ENCODE measurements around the gene RABAC1.

RABAC1 gene

GRCh38 chr19:41981724-41982123 is 22.6 kb upstream of the RABAC1 start:
- TF ChIP-seq REST (IDR thresholded peaks at IDR 0.05; ENCODE audit: insufficient read depth in 1 of 2, low read depth in 2 of 2, low read length in 2 of 2) (no peak), FOXP2 (optimal IDR thresholded peaks at IDR 0.05; ENCODE audit: borderline replicate concordance, extremely low read depth, extremely low read length, insufficient read depth) (no peak), SIN3A (IDR thresholded peaks at IDR 0.05; ENCODE audit: borderline replicate concordance, insufficient read depth, low read length) (no peak), POLR2AphosphoS5 (IDR thresholded peaks at IDR 0.05; ENCODE audit: low read depth, low read length) (no peak)

DNA sequence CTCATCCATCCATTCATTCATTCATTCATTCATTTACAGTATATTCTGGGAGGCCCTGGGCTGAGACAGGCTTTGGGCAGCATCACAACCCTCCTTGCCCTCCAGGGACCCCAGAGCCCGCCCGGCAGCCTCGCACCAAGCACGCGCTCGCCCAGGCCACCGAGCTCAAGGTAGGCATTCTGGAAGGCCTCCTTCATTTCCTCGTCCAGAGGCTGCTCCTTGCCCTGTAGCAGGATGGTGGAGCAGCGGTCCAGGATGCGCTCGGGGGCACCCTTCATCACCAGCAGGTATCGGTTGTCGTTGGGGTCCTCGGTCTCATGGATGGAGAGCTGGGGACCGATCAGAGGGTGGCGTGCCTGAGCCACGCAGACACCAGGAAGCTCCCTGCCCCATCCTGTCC is 19.3 kb upstream of the RABAC1 start:
- TF ChIP-seq TAF1 (IDR thresholded peaks at IDR 0.05; ENCODE audit: borderline replicate concordance, insufficient read depth, low read length) (no peak), SIN3A (IDR thresholded peaks at IDR 0.05; ENCODE audit: borderline replicate concordance, insufficient read depth, low read length) (no peak), REST (IDR thresholded peaks at IDR 0.05; ENCODE audit: insufficient read depth in 1 of 2, low read depth in 2 of 2, low read length in 2 of 2) (no peak), FOXP2 (optimal IDR thresholded peaks at IDR 0.05; ENCODE audit: borderline replicate concordance, extremely low read depth, extremely low read length, insufficient read depth) (no peak), POLR2AphosphoS5 (IDR thresholded peaks at IDR 0.05; ENCODE audit: low read depth, low read length) (no peak)

DNA sequence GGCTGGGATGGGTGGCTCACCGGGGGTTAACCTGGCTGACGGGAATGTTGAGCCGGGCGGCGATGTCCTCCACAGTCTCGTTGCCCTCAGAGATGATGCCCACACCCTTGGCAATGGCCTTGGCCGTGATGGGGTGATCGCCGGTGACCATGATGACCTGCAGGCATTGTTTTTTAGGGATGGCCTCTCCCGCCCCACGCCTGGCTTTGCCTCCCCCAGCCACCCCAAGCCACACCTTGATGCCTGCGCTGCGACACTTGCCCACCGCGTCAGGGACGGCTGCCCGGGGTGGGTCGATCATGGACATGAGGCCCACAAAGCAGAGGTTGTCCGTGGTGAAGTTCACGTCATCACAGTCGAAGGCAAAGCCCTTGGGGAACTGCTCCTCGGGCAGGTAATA is 18.8 kb upstream of the RABAC1 start:
- TF ChIP-seq FOXP2 (optimal IDR thresholded peaks at IDR 0.05; ENCODE audit: borderline replicate concordance, extremely low read depth, extremely low read length, insufficient read depth): no peak
- no peak for TF ChIP-seq TAF1 (IDR thresholded peaks at IDR 0.05; ENCODE audit: borderline replicate concordance, insufficient read depth, low read length)
- TF ChIP-seq POLR2AphosphoS5 (IDR thresholded peaks at IDR 0.05; ENCODE audit: low read depth, low read length): no peak
- no peak for TF ChIP-seq REST (IDR thresholded peaks at IDR 0.05; ENCODE audit: insufficient read depth in 1 of 2, low read depth in 2 of 2, low read length in 2 of 2)
- TF ChIP-seq SIN3A (IDR thresholded peaks at IDR 0.05; ENCODE audit: borderline replicate concordance, insufficient read depth, low read length): no peak

GRCh38 chr19:41974652-41975051 is 15.5 kb upstream of the RABAC1 start:
- TF ChIP-seq SIN3A (IDR thresholded peaks at IDR 0.05; ENCODE audit: borderline replicate concordance, insufficient read depth, low read length) (no peak), REST (IDR thresholded peaks at IDR 0.05; ENCODE audit: insufficient read depth in 1 of 2, low read depth in 2 of 2, low read length in 2 of 2) (no peak), FOXP2 (optimal IDR thresholded peaks at IDR 0.05; ENCODE audit: borderline replicate concordance, extremely low read depth, extremely low read length, insufficient read depth) (no peak), POLR2AphosphoS5 (IDR thresholded peaks at IDR 0.05; ENCODE audit: low read depth, low read length) (no peak), TAF1 (IDR thresholded peaks at IDR 0.05; ENCODE audit: borderline replicate concordance, insufficient read depth, low read length) (no peak)

DNA sequence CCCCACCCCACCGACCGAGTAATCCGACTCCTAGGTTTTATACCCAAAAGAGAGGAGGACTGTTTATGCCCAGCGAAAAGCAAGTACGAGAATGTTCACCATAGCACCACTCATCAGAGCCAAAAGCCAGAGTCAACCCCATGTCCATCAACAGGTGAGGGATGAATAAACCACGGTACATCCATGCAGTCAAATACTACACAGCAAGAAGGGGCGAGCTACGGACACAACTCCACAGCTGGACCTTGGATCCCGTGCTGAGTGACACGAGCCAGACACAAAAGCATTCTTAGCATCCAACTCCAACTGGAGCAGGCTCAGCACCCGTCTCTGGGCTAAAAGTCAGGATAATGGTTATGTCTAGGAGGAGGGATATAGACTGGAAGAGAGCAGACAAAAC is 12.2 kb upstream of the RABAC1 start:
- TF ChIP-seq FOXP2 (optimal IDR thresholded peaks at IDR 0.05; ENCODE audit: borderline replicate concordance, extremely low read depth, extremely low read length, insufficient read depth) (no peak), REST (IDR thresholded peaks at IDR 0.05; ENCODE audit: insufficient read depth in 1 of 2, low read depth in 2 of 2, low read length in 2 of 2) (no peak), POLR2AphosphoS5 (IDR thresholded peaks at IDR 0.05; ENCODE audit: low read depth, low read length) (no peak), SIN3A (IDR thresholded peaks at IDR 0.05; ENCODE audit: borderline replicate concordance, insufficient read depth, low read length) (no peak), TAF1 (IDR thresholded peaks at IDR 0.05; ENCODE audit: borderline replicate concordance, insufficient read depth, low read length) (no peak)
